ENCODE data around the gene FGD2.
A peak's percentile ranks its signal among the peaks of the same experiment; 100 is the strongest.

Gene FGD2

DNA sequence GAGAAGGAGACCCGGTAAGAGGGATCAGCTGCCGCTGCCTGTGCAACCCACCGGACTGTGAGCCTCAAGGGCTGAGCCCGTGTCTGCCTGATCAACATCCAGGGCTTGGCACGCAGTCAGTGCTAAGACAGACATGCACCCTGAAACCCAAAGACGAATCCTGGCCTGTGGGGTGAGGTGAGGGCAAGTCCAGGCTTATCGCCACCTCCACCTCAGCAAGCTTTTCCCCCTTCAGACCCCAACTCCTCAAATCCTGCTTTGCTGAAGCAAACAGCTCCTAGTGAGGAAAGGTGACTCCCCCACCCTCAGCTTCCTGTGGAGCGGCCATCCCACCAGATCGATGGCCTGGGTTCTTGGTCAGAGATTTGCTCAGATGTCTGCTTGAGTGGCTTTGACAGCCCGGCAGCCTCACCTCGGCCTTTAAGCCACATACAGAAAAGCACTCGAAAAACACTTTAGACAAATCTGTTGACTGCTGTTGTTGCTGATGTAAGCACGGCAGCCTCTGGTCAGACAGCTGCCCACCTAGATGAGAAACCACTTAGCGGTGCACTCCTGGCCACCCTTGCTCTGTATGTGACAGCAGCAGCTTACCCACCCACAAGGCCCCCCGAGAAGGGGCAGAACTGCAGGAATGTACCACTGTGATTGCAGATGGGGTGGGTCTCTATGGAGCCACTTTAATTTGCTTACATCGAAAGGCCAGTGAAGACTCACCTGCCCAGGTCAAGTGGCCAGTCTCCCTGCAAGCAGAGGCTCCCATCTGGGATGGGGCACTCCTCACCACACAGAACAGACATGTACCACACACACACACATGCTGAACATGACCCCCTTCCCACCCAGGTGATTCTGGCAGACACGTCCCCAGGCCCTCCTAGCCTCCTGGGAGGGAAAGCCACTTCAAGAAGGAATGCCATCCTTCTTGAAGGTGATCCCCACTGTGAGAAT, 34.3 kb upstream of the FGD2 start:
- DNase-seq (ENCODE audit: extremely low read depth in 1 of 2, low read depth in 1 of 2): no peak

DNA sequence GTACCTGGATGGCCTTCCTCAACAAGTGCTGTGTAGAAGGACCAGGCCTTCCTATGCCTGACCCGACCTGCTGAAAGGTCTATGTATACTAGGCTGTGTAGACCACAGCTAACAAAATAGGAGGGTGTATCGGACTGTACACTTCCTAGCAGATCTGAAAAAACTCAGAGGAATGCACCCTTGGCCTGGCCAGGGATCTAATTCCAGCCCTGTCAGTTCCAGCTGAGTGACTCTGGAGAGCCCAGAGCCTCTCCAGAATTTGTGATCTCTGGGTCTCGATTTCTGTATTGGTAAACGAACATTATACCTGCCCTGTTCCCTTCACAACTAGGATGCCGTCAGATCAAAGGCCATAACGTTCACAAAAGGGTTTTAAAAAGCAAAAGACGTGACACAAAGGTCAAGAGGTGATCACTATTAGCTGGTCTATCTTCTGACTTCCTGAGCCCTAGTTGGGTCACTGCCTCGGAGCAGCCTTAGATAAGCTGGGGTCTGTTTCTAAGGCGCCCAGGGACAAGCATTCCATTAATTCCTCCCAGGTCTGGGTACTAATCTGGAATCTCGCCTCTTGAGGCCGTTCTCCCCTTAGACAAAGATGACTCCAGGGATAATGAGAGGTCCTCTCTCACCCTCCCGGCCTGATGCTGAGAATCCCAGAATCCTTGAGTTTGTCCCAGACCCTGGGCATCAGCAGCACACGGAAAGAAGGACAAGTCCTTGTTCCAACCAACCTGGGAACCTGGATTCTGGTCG, 33.4 kb upstream of the FGD2 start:
- DNase-seq (ENCODE audit: extremely low read depth in 1 of 2, low read depth in 1 of 2): no peak

DNA sequence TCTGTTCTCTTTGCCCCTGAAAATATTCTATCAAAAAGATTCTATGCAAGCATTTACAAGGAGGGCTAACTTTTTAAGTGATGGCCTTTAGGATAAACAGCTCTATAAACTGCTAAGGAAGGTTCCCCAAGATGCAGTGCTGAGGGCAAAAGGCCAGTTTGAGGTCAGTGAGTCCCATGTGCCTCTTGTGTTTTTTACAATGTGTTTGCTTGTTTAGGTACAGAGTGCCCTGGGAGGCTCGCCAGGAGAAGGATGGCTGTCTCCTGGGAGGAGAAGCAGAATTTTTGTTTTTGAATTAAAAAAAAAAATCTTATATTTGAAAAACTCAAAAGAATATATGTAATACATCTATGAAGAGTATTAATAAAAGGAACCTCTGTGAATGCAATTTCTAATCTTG, 32.3 kb upstream of the FGD2 start:
- no peak for DNase-seq (ENCODE audit: extremely low read depth in 1 of 2, low read depth in 1 of 2)

DNA sequence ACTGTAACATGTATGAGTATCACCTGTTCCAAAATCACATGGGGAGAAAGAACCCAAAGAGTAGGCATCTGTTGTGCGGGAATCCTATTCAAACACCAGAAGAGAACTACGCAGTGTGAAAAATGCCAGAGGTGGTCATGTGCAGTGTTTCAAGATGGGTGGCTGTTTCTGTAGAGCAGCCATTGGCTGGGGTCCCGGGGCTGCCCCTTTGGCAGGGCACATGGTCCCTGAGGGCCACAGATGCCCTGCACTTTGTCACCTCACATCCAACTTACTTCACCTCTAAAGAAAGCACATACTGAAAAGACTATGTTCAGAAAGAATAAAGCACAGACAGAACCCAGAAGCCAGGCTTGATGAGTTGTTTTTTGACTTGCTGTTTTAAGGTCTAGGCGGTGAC, 31.8 kb upstream of the FGD2 start:
- no peak for DNase-seq (ENCODE audit: extremely low read depth in 1 of 2, low read depth in 1 of 2)

DNA sequence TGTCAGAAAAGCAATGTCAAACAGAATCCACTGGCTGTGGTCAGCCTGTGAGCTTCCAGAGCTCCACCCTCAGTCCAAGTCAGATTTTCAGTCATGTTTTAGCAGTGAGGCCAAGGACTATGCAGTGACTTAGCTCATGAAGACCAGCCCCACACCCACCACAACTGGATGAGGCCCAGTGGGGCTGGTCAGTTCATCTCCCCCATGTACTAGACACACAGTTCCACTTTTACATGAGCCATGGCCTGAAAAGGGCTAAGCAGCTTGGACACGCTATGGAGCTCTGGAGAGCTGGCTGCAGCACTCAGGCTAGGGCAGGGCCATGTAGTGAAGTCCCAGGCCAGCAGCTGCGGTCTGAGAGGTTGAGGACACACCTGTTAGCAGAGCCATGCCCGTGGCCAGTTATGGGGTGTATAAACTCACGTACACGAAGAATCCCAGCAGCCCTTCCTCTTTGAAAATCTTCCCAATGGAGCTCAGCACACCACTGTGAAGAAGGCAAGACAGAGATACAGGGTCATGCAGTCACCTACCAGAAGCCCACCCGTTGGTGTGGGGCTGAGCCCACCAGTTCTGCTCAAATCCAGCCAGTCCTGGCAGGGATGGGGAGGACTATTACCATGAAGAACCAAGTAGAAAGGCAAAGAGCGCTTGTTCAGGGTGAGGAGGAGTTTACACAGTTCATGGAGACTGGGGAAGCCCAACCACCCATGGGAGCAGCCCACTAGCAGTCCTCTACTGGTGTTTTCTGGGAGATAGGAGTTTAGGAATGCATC, 30.0 kb upstream of the FGD2 start:
- DNase-seq (ENCODE audit: extremely low read depth in 1 of 2, low read depth in 1 of 2): no peak

DNA sequence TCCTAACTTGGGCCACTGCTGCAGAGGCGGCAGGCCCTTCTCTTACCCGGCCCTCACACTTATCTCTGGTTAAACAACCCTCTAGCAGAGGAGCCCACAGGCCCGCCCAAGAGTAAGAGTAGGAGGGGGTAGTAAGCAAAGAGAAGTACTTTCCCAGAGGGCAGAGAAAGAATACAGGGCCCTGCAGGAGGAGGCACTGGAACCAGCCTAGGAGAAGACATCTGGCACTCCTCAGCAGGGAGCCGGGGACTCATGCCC, 29.5 kb upstream of the FGD2 start:
- no peak for DNase-seq (ENCODE audit: extremely low read depth in 1 of 2, low read depth in 1 of 2)

DNA sequence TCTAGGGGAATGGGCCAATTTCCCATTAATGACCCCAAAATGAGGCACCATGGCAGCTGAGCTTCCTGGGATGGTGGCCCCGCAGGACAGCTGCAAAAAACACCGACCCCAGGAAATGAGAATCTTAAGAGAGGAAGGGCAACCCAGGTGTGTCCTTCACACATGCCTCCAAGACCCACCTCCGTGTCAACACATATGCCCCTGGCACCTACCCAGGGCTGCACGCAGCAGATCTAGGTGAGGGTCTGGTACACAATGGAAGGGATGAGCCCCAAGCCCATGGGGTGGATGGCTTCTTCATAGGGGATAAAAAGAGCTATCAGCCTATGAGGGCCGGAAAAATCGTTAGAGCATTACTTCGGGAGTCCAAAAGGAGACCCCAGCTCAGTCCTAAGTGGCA, 28.9 kb upstream of the FGD2 start:
- no peak for DNase-seq (ENCODE audit: extremely low read depth in 1 of 2, low read depth in 1 of 2)

DNA sequence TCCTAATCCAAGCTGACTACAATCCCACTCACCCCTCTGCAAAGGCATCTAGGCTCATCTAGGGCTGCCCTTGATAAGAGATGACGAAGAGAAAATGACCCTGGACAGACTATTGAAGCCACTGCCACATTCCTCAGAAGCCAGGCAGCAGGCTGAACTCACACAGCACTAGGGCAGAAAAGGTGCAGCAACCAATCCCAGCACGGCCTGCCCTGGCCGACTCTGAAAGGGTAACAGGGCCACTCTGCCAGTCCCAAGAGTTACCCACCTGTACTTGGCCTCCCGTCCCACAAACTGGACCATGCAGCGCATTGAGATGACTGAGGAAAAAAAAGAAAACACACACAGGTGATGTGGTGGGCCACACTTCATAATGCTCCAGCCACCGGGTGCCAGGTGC, 28.5 kb upstream of the FGD2 start:
- no peak for DNase-seq (ENCODE audit: extremely low read depth in 1 of 2, low read depth in 1 of 2)

DNA sequence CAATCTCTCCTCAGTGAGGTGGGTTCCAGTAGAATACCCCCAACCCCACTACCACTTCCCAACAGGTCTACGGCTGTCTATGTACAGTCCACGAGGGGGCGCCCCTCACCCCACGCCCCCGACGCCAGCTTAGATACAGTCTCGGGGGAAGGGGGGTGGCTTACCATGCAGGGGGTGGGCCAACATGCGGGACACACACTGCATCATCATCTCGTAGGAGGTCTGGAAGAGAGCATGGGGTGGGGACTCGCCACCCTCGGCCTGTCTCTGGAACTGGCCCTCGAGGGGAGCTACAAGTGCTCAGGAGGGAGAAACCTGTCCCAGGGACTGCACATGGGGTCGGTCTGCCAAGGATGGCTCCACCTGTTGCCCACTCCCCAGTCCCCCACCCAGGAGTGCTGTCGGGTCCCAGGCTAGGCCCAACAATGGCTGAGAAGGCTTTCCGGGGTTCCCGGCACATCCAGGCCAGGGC, 27.9 kb upstream of the FGD2 start:
- DNase-seq (ENCODE audit: extremely low read depth in 1 of 2, low read depth in 1 of 2): no peak

DNA sequence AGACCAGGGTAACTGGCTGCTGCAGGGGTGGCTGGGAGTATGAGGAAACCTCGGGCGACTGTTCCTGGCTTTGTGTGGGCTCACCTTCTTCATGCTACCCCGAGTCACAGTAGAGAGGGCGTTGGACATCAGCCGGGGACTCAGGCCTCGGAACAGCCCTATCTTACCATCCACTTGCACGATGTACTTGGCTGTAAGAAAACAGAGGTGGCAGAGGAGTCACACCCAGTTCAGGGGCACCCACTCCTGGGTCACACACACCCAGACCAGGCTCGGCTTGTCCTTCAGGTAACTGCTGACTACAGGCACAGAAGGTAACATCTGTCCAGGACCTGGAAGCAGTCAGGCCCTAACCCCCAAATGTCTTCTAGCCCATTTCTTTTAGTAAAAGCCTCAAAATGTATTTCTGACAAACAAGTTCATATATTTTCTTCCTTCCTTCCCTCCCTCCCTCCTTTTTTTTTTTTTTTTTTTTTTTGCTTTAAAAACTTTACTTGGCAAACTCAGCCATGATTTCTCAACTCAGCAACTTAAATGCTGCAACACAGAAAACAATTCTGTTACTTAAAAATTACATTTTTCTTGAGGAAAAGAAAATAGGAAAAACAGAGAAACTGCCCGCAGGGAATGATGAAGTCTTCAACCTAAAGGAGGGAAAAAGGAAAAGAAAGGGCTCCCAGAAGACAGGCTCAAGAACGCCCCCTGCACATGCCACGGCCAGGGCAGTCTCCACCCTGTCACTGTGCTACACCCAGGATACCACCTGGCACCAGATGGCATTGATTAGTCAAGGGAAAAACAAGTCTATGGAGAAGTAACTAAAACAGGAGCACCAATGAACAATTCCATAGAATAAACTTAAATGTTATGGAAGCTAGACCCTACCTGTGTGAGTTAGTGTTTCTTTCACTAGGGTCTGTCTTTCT, 26.8 kb upstream of the FGD2 start:
- DNase-seq (ENCODE audit: extremely low read depth in 1 of 2, low read depth in 1 of 2): no peak

DNA sequence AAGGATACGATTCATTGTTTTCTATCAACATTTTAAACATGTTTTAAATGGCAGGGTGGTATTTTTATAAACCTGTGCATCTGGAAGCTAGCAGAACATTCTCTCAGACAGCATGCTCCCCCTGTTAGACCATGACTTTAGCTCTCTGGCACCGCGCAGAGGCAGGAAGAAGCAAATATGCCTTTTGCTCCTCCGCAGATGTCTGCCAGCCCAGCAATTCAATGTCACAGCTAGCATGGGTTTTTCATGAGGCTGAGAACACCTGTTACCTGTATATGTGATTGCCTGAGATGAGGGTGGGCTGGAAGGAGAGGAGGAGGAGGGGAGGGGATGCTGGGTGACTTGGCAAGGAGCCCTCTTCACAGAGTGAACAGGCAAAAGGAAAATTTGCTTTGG, 26.1 kb upstream of the FGD2 start:
- DNase-seq (ENCODE audit: extremely low read depth in 1 of 2, low read depth in 1 of 2): no peak

DNA sequence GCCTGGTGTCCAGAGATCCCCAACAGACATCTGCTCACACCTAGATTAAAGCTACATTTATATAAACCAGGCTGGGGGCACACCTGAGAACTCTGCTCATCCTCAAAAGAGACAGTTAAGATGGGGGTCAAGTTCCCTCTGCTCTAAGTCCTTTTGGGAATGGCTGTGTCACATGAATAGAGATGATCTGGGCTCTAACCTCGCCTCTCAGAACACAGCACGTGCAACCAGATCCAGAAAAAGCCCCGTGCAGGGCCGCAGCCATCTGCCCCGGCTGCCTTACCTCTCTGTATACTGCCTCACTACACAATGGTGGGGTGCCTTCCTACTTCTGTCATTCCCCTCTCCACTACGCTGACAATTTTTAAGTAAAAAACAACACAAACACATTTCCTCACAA, 25.3 kb upstream of the FGD2 start:
- DNase-seq (ENCODE audit: extremely low read depth in 1 of 2, low read depth in 1 of 2): no peak

DNA sequence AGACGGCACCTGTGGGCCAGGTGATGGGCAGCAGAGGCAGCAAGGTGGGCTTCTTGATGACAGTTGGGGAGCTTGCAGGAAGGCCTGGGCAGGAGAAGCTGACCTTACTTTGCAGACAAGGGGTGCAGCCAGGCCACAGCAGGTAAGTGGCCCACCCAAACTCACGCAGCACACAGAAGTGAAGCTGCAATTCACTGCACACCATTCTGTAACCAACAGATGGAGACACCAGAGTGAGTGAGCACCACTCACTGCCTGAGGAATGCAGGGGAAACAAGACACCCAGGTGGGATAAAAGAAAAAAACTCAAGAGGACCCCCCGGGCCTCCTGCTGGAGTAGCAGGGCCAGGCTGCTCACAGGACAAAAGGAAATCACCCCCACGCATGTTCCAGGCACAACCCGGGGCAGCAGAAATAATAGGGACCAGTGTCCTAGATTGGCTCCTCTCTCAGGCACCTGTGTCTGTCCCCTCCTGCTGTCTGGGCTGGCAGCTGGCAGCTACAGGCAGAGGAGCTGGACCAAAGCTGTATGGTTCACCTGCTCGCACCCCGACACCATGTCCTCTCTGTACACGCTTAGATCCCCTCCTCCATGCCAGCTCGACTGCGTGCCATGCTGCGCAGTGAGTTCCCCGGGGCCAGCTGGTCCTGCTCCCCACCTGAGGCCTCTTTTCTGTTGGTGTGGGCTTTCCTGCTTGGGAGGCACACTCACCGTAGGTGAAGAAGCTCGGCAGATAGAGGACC, 24.4 kb upstream of the FGD2 start:
- no peak for DNase-seq (ENCODE audit: extremely low read depth in 1 of 2, low read depth in 1 of 2)

DNA sequence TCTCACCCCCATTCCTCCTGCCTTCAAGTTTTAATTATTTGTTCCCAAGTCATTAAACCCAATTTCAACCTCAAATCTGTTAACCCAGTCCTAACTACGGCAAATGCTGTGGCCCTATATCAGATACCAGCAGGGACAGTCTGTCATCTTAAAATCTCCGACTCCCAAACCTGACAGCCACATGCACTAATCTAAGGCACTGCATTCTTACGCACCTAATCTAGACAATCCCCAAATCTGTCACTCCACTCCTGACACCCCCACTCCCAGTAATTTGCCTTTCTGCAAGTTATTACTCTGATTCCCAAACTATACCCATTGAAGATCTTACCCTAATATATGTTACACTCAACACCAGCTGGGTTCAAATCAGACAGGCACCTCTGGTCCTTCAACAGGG, 21.9 kb upstream of the FGD2 start:
- DNase-seq (ENCODE audit: extremely low read depth in 1 of 2, low read depth in 1 of 2): no peak

DNA sequence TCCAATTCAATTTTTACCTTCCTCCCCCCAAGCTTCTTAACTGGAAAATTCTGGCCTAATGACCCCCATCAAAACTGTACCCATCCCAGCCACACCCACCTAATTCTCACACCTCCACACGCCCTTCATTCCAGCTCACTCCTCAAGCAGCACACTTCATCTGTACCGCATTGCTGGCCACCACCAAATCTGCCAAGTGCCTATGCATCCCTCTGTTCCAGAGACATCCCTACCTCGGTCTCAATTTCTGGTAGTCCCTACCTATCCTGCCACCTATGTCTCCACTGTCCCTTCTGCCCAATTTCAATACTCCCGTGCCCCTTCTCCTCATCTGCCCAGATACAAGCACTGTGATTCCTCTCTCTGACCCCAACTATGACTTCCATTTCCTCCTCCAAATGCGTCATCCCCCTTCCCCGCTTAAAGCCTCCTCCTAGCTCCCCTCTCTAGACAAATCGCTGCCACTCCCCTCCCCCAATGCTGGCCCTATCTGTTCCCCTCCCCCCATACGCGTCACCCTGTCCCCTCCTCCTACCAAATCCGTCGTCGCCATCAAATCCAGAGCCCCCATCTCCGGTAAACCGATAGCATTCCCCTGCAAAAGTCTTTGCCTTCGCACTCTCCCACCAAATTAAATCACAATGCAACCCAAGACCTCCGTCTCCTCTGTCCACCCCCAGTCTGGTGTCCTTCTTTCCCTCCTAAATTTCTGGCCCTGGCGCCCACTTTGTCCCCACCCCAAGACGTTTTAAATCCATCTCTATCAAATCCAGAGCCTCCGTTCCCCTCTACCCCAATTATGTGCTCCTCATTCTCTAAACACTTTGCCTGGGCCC, 20.7 kb upstream of the FGD2 start:
- DNase-seq (ENCODE audit: extremely low read depth in 1 of 2, low read depth in 1 of 2): peak; percentile 24 to 48

DNA sequence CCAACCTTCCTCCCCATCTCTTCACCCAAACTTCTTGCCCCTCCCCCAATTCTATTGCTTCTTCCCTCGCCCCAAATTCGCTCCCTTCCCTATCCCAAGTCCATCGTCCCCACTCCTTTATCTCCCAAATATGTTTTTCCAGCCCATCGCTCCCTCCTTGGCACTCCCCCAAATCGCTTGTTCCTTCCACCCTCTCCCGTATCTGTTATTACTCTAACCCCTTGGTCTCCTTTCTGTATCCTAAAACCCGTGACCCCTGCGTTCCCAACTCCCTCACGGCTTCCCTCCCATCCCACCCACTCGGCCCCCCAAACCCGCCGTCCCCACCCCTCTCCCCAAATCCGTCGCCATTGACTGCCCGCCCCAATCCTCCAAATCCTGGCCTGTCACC, 20.0 kb upstream of the FGD2 start:
- DNase-seq (ENCODE audit: extremely low read depth in 1 of 2, low read depth in 1 of 2): no peak

DNA sequence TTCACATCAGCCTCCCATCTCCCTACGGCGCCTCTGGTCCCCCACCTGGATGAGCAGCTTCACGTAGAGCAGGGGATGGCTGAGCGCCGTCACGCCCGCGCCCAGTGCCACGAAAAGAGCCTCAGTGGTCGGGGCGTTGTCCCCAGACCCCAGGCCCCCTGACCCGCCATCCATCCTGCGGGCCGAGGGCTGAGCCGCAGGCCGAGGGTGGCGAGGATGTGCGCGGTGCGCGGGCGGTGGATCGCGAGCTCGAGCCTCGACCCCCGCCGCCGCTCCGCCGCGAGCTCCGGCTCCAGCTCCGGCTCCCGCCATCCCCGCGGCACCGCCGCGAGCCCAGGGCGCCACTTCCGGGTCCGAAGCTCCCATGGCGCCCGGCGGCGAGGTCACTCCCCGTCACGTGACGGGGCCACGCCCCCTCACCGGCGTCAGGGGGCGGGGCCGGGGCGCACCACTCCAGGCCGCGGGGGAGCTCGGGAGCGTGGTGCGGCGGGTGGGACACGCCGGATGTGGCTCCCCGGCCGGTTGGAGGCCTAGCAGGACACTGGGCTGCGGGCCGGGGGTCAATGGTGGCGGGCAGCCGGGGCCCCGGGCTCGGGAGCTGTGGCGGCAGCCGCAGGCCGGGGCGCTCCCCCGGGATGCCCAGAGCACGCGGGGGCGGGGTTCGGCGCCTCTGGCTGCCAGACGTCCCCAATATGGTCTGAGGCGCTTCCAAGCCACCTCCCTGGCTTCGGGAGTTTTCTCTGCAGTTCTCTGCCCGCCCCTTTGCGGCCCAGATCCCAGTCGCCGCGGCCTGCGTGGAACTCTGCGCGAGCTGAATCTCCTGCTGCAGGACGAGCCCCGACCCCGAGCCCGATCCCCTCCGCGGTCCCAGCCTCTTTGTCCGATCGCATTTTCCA, 19.4 kb upstream of the FGD2 start, which contains the start of gene MTCH1:
Gene MTCH1 (minus strand): TSS at position 389 of the 896 bp plus-strand sequence. CDS start 23 bp downstream, at position 366.
- peak; percentile 55 to 79 for DNase-seq (ENCODE audit: extremely low read depth in 1 of 2, low read depth in 1 of 2)

DNA sequence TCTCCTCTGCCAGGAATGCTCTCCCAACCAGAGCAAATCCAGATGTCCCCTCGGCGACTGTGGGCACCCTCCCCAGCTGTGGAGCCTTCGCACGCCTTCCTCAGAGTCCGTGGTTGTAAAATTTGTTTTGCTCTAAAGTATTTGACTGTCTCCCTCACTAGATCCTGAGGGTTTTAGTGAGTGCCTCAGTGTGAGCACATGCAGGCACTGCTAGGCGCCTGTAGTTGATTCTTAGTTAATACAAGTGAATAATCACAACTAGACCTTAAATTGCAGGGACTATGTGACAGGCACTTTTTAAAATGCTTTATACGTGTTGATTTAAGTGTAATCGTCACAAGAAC, 18.8 kb upstream of the FGD2 start:
- no peak for DNase-seq (ENCODE audit: extremely low read depth in 1 of 2, low read depth in 1 of 2)
